ENCODE data around the gene BTBD6.

The BTBD6 gene

DNA sequence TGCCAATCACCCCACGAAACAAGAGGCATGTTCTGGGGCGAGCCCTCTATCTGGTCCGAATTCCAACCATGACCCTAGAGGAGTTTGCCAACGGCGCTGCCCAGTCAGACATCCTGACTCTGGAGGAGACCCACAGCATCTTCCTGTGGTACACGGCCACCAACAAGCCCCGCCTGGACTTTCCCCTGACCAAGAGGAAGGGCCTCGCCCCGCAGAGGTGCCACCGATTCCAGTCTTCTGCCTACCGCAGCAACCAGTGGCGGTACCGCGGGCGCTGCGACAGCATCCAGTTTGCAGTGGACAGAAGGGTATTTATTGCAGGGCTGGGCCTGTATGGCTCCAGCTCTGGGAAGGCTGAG is 1.7 kb downstream of the BTBD6 start:
- Histone ChIP-seq H3K27ac (ENCODE audit: low read depth in 2 of 2, low read length in 2 of 2) (no peak overlapping the region), H3K4me1 (ENCODE audit: control insufficient read depth in 2 of 2, insufficient read depth in 2 of 2, low read length in 2 of 2) (peaks cover 13 to 21% of the 10 kb centered on the region in 2 donors), H3K4me3 (ENCODE audit: low read length in 2 of 2) (no peak overlapping the region), H3K27me3 (ENCODE audit: control insufficient read depth in 2 of 2, insufficient read depth in 2 of 2, low read length in 2 of 2) (no peaks in the 10 kb centered on the region), H3K9ac (ENCODE audit: low read depth in 1 of 2, low read length in 2 of 2) (no peak overlapping the region), H3K36me3 (ENCODE audit: control insufficient read depth in 2 of 2, insufficient read depth in 2 of 2, low read length in 2 of 2) (peaks cover 20 to 37% of the 10 kb centered on the region in 2 donors), H3K9me3 (ENCODE audit: control insufficient read depth in 2 of 2, low read length in 2 of 2) (no peaks in the 10 kb centered on the region)

GRCh38 chr14:105250986-105251385 is 2.7 kb downstream of the BTBD6 start:
- Histone ChIP-seq H3K4me3 (ENCODE audit: low read length in 2 of 2) (no peak overlapping the region), H3K9ac (ENCODE audit: low read depth in 1 of 2, low read length in 2 of 2) (no peak overlapping the region), H3K9me3 (ENCODE audit: control insufficient read depth in 2 of 2, low read length in 2 of 2) (no peaks in the 10 kb centered on the region), H3K27ac (ENCODE audit: low read depth in 2 of 2, low read length in 2 of 2) (no peak overlapping the region), H3K4me1 (ENCODE audit: control insufficient read depth in 2 of 2, insufficient read depth in 2 of 2, low read length in 2 of 2) (peaks cover 13 to 21% of the 10 kb centered on the region in 2 donors), H3K27me3 (ENCODE audit: control insufficient read depth in 2 of 2, insufficient read depth in 2 of 2, low read length in 2 of 2) (no peaks in the 10 kb centered on the region), H3K36me3 (ENCODE audit: control insufficient read depth in 2 of 2, insufficient read depth in 2 of 2, low read length in 2 of 2) (peaks cover 20 to 37% of the 10 kb centered on the region in 2 donors)

- H3K36me3 ChIP-seq (ENCODE audit: control insufficient read depth in 2 of 2, insufficient read depth in 2 of 2, low read length in 2 of 2), result peaks cover 20 to 37% of the 10 kb centered on the region in 2 donors
These were observed 3.6 kb downstream of the BTBD6 start for GRCh38 chr14:105251920-105252319.

DNA sequence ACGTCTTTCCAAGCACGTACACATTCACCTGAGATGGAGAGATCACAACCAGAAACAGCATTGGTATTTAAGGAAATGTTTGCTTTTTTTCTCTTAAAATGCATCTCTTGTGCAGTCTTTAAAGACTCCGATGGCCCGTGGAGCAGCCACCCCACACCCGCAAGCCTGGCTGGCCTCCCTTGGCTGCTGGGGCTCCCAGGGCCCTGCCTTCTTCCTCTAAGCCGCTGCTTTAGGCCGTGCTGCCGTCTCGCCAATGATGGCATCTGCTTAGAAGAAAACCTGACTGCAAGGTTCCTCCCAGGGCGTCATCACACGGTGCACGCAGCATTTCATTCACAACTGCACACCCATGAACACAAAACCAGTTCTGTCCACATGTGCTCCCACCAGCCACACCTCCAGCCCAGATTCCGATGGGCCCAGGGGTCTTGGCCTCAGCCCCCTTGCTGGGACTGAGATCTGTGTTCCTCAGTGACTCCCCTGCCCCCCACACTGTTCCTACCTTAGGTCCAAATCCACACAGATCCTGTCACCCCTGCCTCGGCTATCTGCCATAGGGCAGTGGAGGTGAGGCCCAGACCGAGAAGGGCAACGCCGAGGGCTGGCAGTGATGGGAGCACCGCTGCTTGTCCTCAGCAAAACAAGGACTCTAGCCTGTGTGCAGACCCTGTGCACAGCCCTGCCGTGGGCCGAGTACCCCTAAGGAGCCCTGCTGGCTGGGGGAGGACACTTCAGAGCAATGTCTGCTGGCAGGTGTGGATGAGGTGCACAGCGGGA is 4.4 kb downstream of the BTBD6 start:
- Histone ChIP-seq H3K36me3 (ENCODE audit: control insufficient read depth in 2 of 2, insufficient read depth in 2 of 2, low read length in 2 of 2) (peaks cover 20 to 37% of the 10 kb centered on the region in 2 donors), H3K4me3 (ENCODE audit: low read length in 2 of 2) (no peak overlapping the region), H3K9me3 (ENCODE audit: control insufficient read depth in 2 of 2, low read length in 2 of 2) (no peaks in the 10 kb centered on the region), H3K27ac (ENCODE audit: low read depth in 2 of 2, low read length in 2 of 2) (no peak overlapping the region), H3K9ac (ENCODE audit: low read depth in 1 of 2, low read length in 2 of 2) (no peak overlapping the region), H3K4me1 (ENCODE audit: control insufficient read depth in 2 of 2, insufficient read depth in 2 of 2, low read length in 2 of 2) (peaks cover 18 to 21% of the 10 kb centered on the region in 2 donors), H3K27me3 (ENCODE audit: control insufficient read depth in 2 of 2, insufficient read depth in 2 of 2, low read length in 2 of 2) (no peaks in the 10 kb centered on the region)

More at GRCh38 chr14:105251920-105252319, 3.6 kb downstream of the BTBD6 start:
- H3K9me3 ChIP-seq (ENCODE audit: control insufficient read depth in 2 of 2, low read length in 2 of 2), result no peaks in the 10 kb centered on the region
- no peak overlapping the region for H3K9ac ChIP-seq (ENCODE audit: low read depth in 1 of 2, low read length in 2 of 2)
- H3K4me3 ChIP-seq (ENCODE audit: low read length in 2 of 2), result no peak overlapping the region
- no peaks in the 10 kb centered on the region for H3K27me3 ChIP-seq (ENCODE audit: control insufficient read depth in 2 of 2, insufficient read depth in 2 of 2, low read length in 2 of 2)
- H3K4me1 ChIP-seq (ENCODE audit: control insufficient read depth in 2 of 2, insufficient read depth in 2 of 2, low read length in 2 of 2), result peaks cover 15 to 23% of the 10 kb centered on the region in 2 donors
- H3K27ac ChIP-seq (ENCODE audit: low read depth in 2 of 2, low read length in 2 of 2), result no peak overlapping the region

GRCh38 chr14:105253329-105253682 is 5.0 kb downstream of the BTBD6 start:
- Histone ChIP-seq H3K4me1 (ENCODE audit: control insufficient read depth in 2 of 2, insufficient read depth in 2 of 2, low read length in 2 of 2) (peaks cover 18 to 19% of the 10 kb centered on the region in 2 donors), H3K27ac (ENCODE audit: low read depth in 2 of 2, low read length in 2 of 2) (no peak overlapping the region), H3K36me3 (ENCODE audit: control insufficient read depth in 2 of 2, insufficient read depth in 2 of 2, low read length in 2 of 2) (peaks cover 20 to 37% of the 10 kb centered on the region in 2 donors), H3K27me3 (ENCODE audit: control insufficient read depth in 2 of 2, insufficient read depth in 2 of 2, low read length in 2 of 2) (no peaks in the 10 kb centered on the region), H3K4me3 (ENCODE audit: low read length in 2 of 2) (no peak overlapping the region), H3K9me3 (ENCODE audit: control insufficient read depth in 2 of 2, low read length in 2 of 2) (no peaks in the 10 kb centered on the region), H3K9ac (ENCODE audit: low read depth in 1 of 2, low read length in 2 of 2) (no peak overlapping the region)

- Histone ChIP-seq H3K9me3 (ENCODE audit: control insufficient read depth in 2 of 2, low read length in 2 of 2) (no peaks in the 10 kb centered on the region), H3K27ac (ENCODE audit: low read depth in 2 of 2, low read length in 2 of 2) (no peak overlapping the region), H3K4me1 (ENCODE audit: control insufficient read depth in 2 of 2, insufficient read depth in 2 of 2, low read length in 2 of 2) (peaks cover 15 to 22% of the 10 kb centered on the region in 2 donors), H3K9ac (ENCODE audit: low read depth in 1 of 2, low read length in 2 of 2) (no peak overlapping the region), H3K27me3 (ENCODE audit: control insufficient read depth in 2 of 2, insufficient read depth in 2 of 2, low read length in 2 of 2) (no peaks in the 10 kb centered on the region), H3K4me3 (ENCODE audit: low read length in 2 of 2) (no peak overlapping the region), H3K36me3 (ENCODE audit: control insufficient read depth in 2 of 2, insufficient read depth in 2 of 2, low read length in 2 of 2) (peaks cover 20 to 33% of the 10 kb centered on the region in 2 donors)
These were observed 6.7 kb downstream of the BTBD6 start for GRCh38 chr14:105255021-105255507.

DNA sequence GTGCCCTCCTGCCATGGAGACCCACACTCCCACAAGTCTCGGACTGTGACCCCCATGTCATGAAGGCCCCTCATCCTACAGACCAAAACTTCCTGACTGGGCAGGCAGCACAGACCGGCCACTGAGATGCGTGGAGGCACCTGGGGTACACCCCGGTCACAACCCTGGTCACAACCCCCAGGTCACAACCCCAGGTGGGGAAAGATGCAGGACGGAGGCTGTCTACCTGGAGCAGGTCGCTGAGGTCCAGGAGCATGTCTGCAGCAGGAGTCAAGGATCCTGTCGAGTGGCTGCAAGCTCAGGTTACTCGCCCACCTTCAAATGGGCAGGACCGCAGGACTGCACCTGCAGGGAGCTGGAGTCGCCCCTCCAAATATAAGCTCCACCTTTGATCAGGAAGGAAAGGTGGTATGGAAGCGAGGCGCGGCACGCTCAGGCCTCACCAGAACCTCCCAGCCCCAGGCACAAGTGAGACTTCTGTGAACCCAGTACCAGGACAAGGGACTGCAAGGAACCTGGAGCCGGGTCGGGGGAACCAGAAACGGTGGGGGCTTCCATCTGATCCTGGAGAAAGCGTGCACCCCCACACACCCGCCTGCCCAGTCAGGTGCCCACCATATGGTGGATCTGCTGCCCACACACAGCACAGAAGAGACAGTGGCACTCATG is 8.1 kb downstream of the BTBD6 start:
- no peaks in the 10 kb centered on the region for H3K27me3 ChIP-seq (ENCODE audit: control insufficient read depth in 2 of 2, insufficient read depth in 2 of 2, low read length in 2 of 2)
- H3K9ac ChIP-seq (ENCODE audit: low read depth in 1 of 2, low read length in 2 of 2), result peak overlapping the region in 1 of 2 donors; percentile 80
- H3K4me1 ChIP-seq (ENCODE audit: control insufficient read depth in 2 of 2, insufficient read depth in 2 of 2, low read length in 2 of 2), result peaks cover 12 to 22% of the 10 kb centered on the region in 2 donors
- peak overlapping the region; percentile 90 to 93 for H3K27ac ChIP-seq (ENCODE audit: low read depth in 2 of 2, low read length in 2 of 2)
- H3K36me3 ChIP-seq (ENCODE audit: control insufficient read depth in 2 of 2, insufficient read depth in 2 of 2, low read length in 2 of 2), result peaks cover 10 to 21% of the 10 kb centered on the region in 2 donors
- no peaks in the 10 kb centered on the region for H3K9me3 ChIP-seq (ENCODE audit: control insufficient read depth in 2 of 2, low read length in 2 of 2)
- H3K4me3 ChIP-seq (ENCODE audit: low read length in 2 of 2), result no peak overlapping the region

GRCh38 chr14:105257464-105257863 is 9.1 kb downstream of the BTBD6 start:
- peak overlapping the region; percentile 68 to 80 for H3K9ac ChIP-seq (ENCODE audit: low read depth in 1 of 2, low read length in 2 of 2)
- H3K27ac ChIP-seq (ENCODE audit: low read depth in 2 of 2, low read length in 2 of 2), result peak overlapping the region; percentile 90 to 93
- no peak overlapping the region for H3K4me3 ChIP-seq (ENCODE audit: low read length in 2 of 2)
- peaks cover under 1 to 11% of the 10 kb centered on the region in 2 donors for H3K36me3 ChIP-seq (ENCODE audit: control insufficient read depth in 2 of 2, insufficient read depth in 2 of 2, low read length in 2 of 2)
- no peaks in the 10 kb centered on the region for H3K27me3 ChIP-seq (ENCODE audit: control insufficient read depth in 2 of 2, insufficient read depth in 2 of 2, low read length in 2 of 2)
- no peaks in the 10 kb centered on the region for H3K9me3 ChIP-seq (ENCODE audit: control insufficient read depth in 2 of 2, low read length in 2 of 2)
- peaks cover 12 to 22% of the 10 kb centered on the region in 2 donors for H3K4me1 ChIP-seq (ENCODE audit: control insufficient read depth in 2 of 2, insufficient read depth in 2 of 2, low read length in 2 of 2)

DNA sequence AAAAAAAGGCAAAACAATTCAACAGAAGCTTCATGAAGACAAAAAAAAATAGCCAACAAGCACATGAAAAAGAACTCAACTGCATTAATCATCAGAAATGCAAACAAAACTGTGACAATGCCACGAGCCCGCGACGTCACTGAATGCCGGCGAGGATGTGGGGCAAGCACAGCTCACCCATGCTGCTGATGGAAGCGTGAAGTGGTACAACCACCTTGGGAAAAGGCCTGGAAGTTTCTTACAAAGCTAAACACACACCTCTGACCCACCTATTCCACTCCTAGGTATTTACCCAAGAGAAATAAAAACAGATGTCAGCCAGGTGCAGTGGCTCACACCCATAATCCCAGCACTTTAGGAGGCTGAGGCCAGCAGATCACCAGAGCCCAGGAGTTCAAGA is 10.5 kb downstream of the BTBD6 start:
- Histone ChIP-seq H3K36me3 (ENCODE audit: control insufficient read depth in 2 of 2, insufficient read depth in 2 of 2, low read length in 2 of 2) (peaks cover 0 to 5% of the 10 kb centered on the region in 2 donors), H3K4me1 (ENCODE audit: control insufficient read depth in 2 of 2, insufficient read depth in 2 of 2, low read length in 2 of 2) (peaks cover 12 to 22% of the 10 kb centered on the region in 2 donors), H3K9me3 (ENCODE audit: control insufficient read depth in 2 of 2, low read length in 2 of 2) (no peaks in the 10 kb centered on the region), H3K27ac (ENCODE audit: low read depth in 2 of 2, low read length in 2 of 2) (peak overlapping the region; percentile 78 to 90), H3K27me3 (ENCODE audit: control insufficient read depth in 2 of 2, insufficient read depth in 2 of 2, low read length in 2 of 2) (no peaks in the 10 kb centered on the region), H3K4me3 (ENCODE audit: low read length in 2 of 2) (no peak overlapping the region), H3K9ac (ENCODE audit: low read depth in 1 of 2, low read length in 2 of 2) (peak overlapping the region in 1 of 2 donors; percentile 41)

- H3K4me3 ChIP-seq (ENCODE audit: low read length in 2 of 2), result no peak overlapping the region
- H3K9ac ChIP-seq (ENCODE audit: low read depth in 1 of 2, low read length in 2 of 2), result no peak overlapping the region
- no peaks in the 10 kb centered on the region for H3K9me3 ChIP-seq (ENCODE audit: control insufficient read depth in 2 of 2, low read length in 2 of 2)
- H3K27me3 ChIP-seq (ENCODE audit: control insufficient read depth in 2 of 2, insufficient read depth in 2 of 2, low read length in 2 of 2), result no peaks in the 10 kb centered on the region
- H3K36me3 ChIP-seq (ENCODE audit: control insufficient read depth in 2 of 2, insufficient read depth in 2 of 2, low read length in 2 of 2), result peaks cover 0 to 4% of the 10 kb centered on the region in 2 donors
- no peak overlapping the region for H3K27ac ChIP-seq (ENCODE audit: low read depth in 2 of 2, low read length in 2 of 2)
- H3K4me1 ChIP-seq (ENCODE audit: control insufficient read depth in 2 of 2, insufficient read depth in 2 of 2, low read length in 2 of 2), result peaks cover 12 to 22% of the 10 kb centered on the region in 2 donors
These were observed 12.6 kb downstream of the BTBD6 start for GRCh38 chr14:105260959-105261358.

All from mucosa of rectum (tissue), 2 donors.